Spinal cord (tissue), 10 donors: ENCODE data around the gene SLC39A7. TPM values are rescaled to one million over a fixed set of nuclear protein-coding genes. Genes with fewer than 3 reads are reported as not detected.
A peak's percentile ranks its signal among the peaks of the same experiment; 100 is the strongest.

ENCODE experiments used
- DNase-seq, 6 donors: peaks; one replicate each; pipeline versions ENCODE4 v3.0.0 to v3.0.0-alpha.2; 2013 to 2015; ENCODE audit warnings: low spot score in 6 of 6, low read depth in 4 of 6
- H3K27ac ChIP-seq: one replicate; pipeline ENCODE4 v1.5.1; 2013; ENCODE audit warnings: low read depth, low read length, control low read depth
- H3K27me3 ChIP-seq: one replicate; pipeline ENCODE4 v1.6.1; 2013; ENCODE audit warnings: low read length; ENCODE audit not compliant: control insufficient read depth, insufficient read depth
- H3K36me3 ChIP-seq: one replicate; pipeline ENCODE4 v1.6.1; 2013; ENCODE audit warnings: low read length; ENCODE audit not compliant: control insufficient read depth, insufficient read depth
- H3K4me1 ChIP-seq: one replicate; pipeline ENCODE4 v1.6.1; 2013; ENCODE audit warnings: low read length; ENCODE audit not compliant: control insufficient read depth, insufficient read depth
- H3K4me3 ChIP-seq: one replicate; pipeline ENCODE4 v1.5.1; 2013; ENCODE audit warnings: low read depth, low read length, control low read depth
- H3K9me3 ChIP-seq: one replicate; pipeline ENCODE4 v1.6.1; 2013; ENCODE audit warnings: low read length; ENCODE audit not compliant: control insufficient read depth, insufficient read depth
- WGBS: methylation state at CpG from one replicate; pipeline ENCODE4 v1.1.5; 2013; ENCODE audit warnings: missing lambda C conversion rate; ENCODE audit not compliant: insufficient coverage; 5-methylcytosine and 5-hydroxymethylcytosine counted together
- polyA plus RNA-seq, 2 donors: library from polyadenylated mRNA; unstranded; fragments of 120-200 nt; gene quantifications; one replicate each; pipeline ENCODE4 v1.2.1, GENCODE V29; 2013; ENCODE audit not compliant: insufficient read length in 2 of 2
- total RNA-seq, 2 donors: library from RNA; depleted of rRNA in 1 of 2; stranded (reverse); fragments of 120-200 nt in 1 of 2; fragments of >200 nt in 1 of 2; gene quantifications; one replicate each; pipeline versions ENCODE4 v1.2.3 to v1.2.4, GENCODE V29; 2013 to 2014
- donor health status: healthy.

Gene SLC39A7
- total and polyA plus RNA-seq, 4 donors: 55.0 to 103 (median 87.0) TPM

DNA sequence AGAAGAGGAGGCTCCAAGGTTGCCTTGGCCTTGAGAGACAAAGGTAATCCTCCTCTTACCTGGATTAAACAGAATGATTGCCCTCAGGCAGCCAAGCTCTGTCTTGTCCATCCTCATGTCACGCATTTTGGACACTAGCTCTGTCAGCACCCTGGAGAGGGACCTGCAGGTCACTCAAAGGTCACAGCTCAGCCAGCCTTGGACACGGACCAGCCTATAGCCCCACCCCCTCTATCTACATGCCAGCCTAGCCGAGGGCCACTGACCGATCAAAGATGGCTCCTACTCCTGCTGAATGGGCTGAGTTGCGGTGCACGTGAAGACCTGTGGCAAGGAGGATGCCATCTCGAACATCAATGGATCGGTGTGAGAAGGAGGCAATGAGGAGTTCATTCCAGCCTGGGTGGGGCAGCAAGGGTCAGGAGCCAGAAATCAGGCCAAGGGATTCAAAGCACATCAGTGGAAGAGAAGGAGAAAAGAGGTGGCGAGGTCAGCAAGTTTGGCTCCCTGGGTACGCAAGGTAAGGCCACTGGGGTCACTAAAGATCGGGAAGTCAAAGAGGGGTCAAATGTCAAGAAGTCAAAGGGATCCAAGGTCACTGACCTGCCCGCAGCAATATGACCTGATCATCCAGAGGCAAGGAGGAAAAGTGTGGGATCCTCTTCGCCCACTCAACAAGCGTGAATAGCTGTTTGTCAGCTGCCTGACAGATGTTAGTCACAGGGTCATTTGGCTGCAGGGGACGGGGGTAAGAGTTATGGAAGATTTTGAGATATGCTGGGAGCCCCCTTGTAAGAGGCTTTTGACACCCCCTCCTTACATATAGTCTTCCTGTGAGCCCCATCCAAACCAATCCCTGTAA, 5.1 kb upstream of the SLC39A7 start:
- WGBS: 74% methylated on average over 11 of the region's 15 CpGs
- Histone ChIP-seq H3K9me3 (no peaks in the 10 kb centered on the region), H3K27ac (no peak overlapping the region), H3K27me3 (peaks cover 6% of the 10 kb centered on the region), H3K4me1 (peaks cover 55% of the 10 kb centered on the region), H3K36me3 (peaks cover 48% of the 10 kb centered on the region), H3K4me3 (no peak overlapping the region)
- no peak for DNase-seq

DNA sequence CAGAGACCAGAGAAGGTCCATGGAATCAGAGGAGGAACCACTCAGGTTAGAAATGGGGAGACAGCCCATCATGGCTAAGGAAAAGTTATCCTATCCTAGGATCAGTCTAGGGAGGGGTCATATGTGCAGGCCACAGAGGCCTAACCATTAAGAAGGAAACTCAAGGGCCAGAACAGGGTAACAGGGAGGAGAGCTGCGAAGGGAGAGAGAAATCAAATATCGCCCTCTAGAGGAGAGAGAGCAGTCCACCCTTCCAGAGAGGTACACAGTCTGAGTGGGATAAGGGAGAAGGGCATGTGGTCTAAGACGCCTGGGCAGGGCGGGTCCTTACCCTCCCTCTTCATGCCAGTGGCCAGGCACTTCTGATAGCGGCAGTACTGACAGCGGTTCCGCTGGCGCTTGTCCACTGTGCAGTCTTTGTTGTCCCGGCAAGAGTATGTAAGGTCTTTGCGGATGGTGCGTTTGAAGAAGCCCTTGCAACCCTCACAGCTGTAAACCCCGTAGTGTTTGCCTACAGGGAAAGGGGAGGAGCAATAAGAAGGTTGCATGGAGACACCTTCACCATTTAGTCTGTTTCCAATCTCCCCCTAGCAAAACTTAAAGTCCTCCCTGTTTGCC, 3.1 kb upstream of the SLC39A7 start:
- DNase-seq: peak in 2 of 6 donors; percentile 63 to 65
- peaks cover 55% of the 10 kb centered on the region for H3K4me1 ChIP-seq
- peaks cover 57% of the 10 kb centered on the region for H3K36me3 ChIP-seq
- no peak overlapping the region for H3K4me3 ChIP-seq
- no peaks in the 10 kb centered on the region for H3K27me3 ChIP-seq
- H3K27ac ChIP-seq: no peak overlapping the region
- WGBS: 20% methylated on average over 9 of the region's 12 CpGs
- no peaks in the 10 kb centered on the region for H3K9me3 ChIP-seq

DNA sequence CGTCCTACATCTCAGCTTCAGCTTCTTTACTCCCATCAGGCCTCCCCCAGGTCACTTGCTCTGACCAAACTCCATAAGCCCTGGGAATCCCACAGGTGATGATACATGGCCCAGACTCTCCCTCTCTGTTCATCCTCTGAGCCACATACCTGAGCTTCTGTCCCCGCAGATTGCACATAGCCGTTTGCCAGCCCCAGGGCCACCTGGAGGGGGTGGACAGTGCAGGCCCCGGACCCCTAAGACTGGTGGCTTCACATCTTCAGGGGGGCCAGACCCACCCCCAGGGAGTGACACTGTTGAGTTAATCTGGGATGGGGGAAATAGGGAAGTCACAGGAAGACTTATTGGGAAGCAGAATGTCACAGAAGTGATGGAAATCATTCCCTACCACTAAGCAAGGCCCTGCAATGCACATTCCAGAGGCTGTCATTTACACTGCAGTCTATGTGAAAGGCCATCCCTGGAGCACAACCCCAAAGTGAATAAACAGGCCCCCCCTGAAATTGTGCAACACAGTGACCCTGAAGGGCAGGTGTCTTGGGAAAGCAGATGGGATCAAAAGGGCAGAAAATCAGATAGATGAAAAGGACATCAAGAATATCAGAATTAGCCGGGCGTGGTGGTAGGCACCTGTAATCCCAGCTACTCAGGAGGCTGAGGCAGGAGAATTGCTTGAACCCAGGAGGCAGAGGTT, 2.4 kb upstream of the SLC39A7 start:
- H3K4me1 ChIP-seq: peaks cover 50% of the 10 kb centered on the region
- no peak overlapping the region for H3K27ac ChIP-seq
- peaks cover 65% of the 10 kb centered on the region for H3K36me3 ChIP-seq
- H3K4me3 ChIP-seq: no peak overlapping the region
- DNase-seq: no peak
- H3K9me3 ChIP-seq: no peaks in the 10 kb centered on the region
- no peaks in the 10 kb centered on the region for H3K27me3 ChIP-seq
- WGBS: 80% methylated on average over 4 of the region's 6 CpGs

DNA sequence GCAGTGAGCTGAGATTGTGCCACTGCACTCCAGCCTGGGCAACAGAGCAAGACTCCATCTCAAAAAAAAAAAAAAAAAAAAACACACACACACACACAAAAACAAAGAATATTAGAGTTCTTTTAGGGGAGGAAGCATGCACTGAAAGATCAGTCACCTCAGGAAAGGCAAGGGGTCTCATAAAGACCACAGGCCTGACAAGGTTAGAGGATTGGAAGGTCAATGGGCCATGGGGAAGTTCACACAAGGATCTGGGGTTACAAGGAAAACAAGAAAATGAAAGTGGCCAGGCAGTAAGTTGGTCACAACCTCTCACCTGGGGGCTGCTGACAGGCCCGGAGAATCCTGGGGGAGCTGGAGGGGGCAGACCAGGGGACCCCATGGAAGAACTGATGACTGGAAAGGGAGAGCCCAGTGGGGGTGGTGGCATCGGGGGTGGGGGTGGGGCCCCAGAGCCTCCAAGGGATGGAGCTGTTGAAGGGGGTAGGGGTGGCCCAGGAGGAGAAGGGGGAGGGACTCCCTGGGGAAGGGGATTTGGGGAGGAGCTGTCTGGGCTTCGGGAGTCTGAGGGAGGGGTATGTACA, 1.7 kb upstream of the SLC39A7 start:
- peaks cover 64% of the 10 kb centered on the region for H3K36me3 ChIP-seq
- DNase-seq: no peak
- WGBS: 50% methylated on average over 2 of the region's 3 CpGs
- H3K27me3 ChIP-seq: no peaks in the 10 kb centered on the region
- H3K4me1 ChIP-seq: peaks cover 50% of the 10 kb centered on the region
- peak overlapping the region; percentile 91 for H3K4me3 ChIP-seq
- no peak overlapping the region for H3K27ac ChIP-seq
- H3K9me3 ChIP-seq: no peaks in the 10 kb centered on the region

DNA sequence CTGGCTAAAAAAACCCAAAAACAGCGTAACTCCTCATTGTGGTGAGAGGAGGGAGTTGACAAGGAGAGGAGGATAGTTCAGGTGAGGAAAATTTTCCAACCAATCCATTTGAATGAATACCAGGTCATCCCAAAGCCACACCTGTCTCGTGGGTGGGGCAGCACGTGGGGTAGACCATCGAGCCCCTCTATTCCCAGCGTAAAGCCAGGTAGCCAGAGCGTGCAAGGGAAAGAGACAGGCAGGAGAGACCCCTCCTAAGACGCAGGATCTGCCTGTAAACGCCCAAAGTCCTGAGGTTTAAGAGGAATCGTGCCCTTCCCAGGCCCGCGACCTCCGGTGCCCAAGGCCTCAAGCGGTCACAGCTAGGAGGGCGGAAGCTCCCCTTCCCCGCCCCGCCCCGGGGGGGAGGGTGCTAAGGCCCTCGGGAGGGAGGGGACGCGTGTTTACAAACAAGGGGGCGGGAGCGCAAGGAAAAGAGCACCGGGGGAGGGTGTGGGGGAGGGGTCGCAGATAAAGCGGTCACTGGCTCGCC, 914 bp upstream of the SLC39A7 start:
- peak overlapping the region; percentile 97 for H3K27ac ChIP-seq
- H3K9me3 ChIP-seq: no peaks in the 10 kb centered on the region
- under 1% methylated on average over 23 of the region's 26 CpGs for WGBS
- H3K4me1 ChIP-seq: peaks cover 55% of the 10 kb centered on the region
- H3K27me3 ChIP-seq: no peaks in the 10 kb centered on the region
- H3K36me3 ChIP-seq: peaks cover 56% of the 10 kb centered on the region
- H3K4me3 ChIP-seq: peak overlapping the region; percentile 91
- no peak for DNase-seq

DNA sequence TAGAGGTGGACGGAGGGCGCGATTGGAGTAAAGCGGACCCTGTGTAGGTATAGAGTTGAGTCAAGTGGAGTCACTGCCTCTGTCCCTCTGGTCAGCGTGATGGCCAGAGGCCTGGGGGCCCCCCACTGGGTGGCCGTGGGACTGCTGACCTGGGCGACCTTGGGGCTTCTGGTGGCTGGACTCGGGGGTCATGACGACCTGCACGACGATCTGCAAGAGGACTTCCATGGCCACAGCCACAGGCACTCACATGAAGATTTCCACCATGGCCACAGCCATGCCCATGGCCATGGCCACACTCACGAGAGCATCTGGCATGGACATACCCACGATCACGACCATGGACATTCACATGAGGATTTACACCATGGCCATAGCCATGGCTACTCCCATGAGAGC, 479 bp downstream of the SLC39A7 start:
- Histone ChIP-seq H3K36me3 (peaks cover 42% of the 10 kb centered on the region), H3K4me1 (peaks cover 67% of the 10 kb centered on the region), H3K4me3 (peak overlapping the region; percentile 91), H3K9me3 (no peaks in the 10 kb centered on the region), H3K27ac (peak overlapping the region; percentile 97), H3K27me3 (no peaks in the 10 kb centered on the region)
- DNase-seq: no peak
- WGBS: 4% methylated on average over 14 of the region's 14 CpGs

DNA sequence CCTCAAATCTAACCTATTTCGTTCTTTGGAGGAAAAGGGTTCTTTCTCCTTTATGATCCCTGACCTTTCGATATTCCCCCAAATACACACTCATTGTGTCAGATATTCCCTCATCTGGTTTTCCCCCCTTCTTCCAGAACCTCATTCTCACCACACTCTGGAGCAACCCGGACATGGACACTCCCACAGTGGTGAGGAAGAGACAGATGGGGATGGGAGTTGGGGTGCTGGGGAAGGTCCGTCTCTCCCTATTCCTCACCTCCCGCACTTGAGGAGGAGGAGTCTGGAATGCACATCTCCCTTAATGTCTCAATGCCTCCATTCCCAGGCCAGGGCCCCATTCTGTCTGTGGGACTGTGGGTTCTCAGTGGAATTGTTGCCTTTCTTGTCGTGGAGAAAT, 1.3 kb downstream of the SLC39A7 start:
- Histone ChIP-seq H3K27me3 (no peaks in the 10 kb centered on the region), H3K4me3 (peak overlapping the region; percentile 91), H3K9me3 (no peaks in the 10 kb centered on the region), H3K36me3 (peaks cover 36% of the 10 kb centered on the region), H3K4me1 (peaks cover 75% of the 10 kb centered on the region), H3K27ac (no peak overlapping the region)
- no peak for DNase-seq
- 91% methylated on average over 1 of the region's 6 CpGs for WGBS

DNA sequence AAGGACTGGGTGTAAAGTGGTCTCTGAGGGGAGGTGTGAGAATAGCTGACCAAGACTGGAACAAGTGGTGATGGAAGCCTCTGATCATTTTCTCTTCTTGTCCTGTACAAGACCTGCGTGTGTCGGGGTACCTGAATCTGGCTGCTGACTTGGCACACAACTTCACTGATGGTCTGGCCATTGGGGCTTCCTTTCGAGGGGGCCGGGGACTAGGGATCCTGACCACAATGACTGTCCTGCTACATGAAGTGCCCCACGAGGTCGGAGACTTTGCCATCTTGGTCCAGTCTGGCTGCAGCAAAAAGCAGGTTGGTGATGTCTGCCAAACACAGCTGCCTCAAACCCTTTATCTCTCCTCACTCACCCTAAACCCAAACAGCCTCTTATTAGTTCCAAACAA, 2.1 kb downstream of the SLC39A7 start:
- no peak for DNase-seq
- peaks cover 79% of the 10 kb centered on the region for H3K4me1 ChIP-seq
- WGBS: 94% methylated on average over 6 of the region's 6 CpGs
- H3K36me3 ChIP-seq: peaks cover 28% of the 10 kb centered on the region
- no peak overlapping the region for H3K4me3 ChIP-seq
- H3K9me3 ChIP-seq: no peaks in the 10 kb centered on the region
- no peak overlapping the region for H3K27ac ChIP-seq
- H3K27me3 ChIP-seq: no peaks in the 10 kb centered on the region

DNA sequence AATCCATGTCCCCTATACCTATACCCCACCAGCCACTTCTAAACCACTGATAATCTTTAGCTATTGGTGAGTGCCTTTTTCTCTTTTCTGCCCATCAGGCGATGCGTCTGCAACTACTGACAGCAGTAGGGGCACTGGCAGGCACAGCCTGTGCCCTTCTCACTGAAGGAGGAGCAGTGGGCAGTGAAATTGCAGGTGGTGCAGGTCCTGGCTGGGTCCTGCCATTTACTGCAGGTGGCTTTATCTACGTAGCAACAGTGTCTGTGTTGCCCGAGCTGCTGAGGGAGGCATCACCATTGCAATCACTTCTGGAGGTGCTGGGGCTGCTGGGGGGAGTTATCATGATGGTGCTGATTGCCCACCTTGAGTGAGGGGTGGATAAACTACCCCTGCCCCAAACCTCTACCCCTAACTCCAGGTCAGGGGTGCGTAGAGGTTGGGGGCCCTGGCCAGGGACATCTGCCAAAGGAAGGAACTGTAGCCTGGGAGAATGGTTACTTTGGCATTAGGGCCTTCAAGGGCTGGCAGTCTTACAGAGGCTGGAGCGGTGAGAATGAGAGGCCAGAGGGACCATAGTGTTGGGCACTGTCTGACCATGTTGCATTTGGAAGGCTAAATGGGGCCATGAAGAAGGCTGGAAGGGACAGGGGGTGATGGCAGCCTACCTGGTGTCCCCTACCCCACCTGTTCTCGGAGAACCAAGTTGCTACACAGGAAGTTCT, 2.9 kb downstream of the SLC39A7 start:
- Histone ChIP-seq H3K27me3 (no peaks in the 10 kb centered on the region), H3K27ac (no peak overlapping the region), H3K4me1 (peaks cover 74% of the 10 kb centered on the region), H3K4me3 (no peak overlapping the region), H3K36me3 (peaks cover 22% of the 10 kb centered on the region), H3K9me3 (no peaks in the 10 kb centered on the region)
- no peak for DNase-seq
- 100% methylated on average over 1 of the region's 7 CpGs for WGBS
